NCI-H510A (cell line): Measurements from ENCODE around the gene FRMD3.
A peak's percentile ranks its signal among the peaks of the same experiment; 100 is the strongest.

Source experiments
- DNase-seq: peaks from one replicate; lab custom pipeline; 2025; lab: John Stamatoyannopoulos, UW

Gene FRMD3

DNA sequence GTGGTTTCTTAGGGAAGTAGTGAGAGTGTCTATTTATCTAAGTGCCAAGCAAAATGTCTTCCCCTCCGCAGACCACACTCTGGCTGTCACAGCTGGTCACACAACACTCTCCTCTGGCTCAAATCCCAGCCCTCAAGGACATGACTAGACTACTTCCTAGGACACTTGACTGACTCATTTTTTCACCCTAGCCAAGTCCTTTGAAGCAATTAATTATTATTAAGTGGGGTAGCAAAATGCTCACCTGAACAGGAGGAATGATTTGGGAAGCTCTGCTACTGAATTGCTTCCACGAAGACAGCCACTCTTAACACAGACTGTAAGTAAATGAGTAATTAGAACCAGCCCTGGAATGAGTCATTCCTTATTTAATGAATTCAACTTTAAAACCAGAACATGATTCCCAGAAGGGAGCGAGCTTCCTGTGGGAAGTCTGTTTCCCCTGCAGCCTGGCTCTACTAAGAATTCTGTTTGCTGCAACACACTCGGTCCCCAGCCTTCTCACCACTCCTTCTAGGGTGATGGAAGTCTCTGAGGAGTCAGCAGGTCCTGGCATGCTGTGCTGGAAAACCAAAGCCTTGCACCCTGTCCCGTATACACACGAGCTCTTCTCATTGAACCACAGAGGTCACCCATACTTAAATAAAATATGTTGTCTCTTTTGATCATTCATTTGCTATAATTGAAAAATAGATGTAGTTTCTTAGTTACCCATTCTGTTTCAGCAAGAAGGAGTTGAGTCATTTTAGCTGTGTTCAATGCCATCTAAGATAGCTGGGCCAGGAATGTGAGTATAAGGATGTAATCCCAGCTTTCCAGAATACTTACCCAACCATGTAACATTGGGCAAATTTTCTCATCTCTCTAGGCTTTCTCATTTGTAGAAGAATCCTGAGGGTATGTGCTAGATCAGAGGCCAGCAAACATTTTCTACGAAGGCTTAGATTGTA lies 256.6 kb downstream of the FRMD3 start:
- DNase-seq, result no peak

- no peak for DNase-seq
Observed at GRCh38 chr9:83280790-83281189, 257.4 kb downstream of the FRMD3 start.

DNA sequence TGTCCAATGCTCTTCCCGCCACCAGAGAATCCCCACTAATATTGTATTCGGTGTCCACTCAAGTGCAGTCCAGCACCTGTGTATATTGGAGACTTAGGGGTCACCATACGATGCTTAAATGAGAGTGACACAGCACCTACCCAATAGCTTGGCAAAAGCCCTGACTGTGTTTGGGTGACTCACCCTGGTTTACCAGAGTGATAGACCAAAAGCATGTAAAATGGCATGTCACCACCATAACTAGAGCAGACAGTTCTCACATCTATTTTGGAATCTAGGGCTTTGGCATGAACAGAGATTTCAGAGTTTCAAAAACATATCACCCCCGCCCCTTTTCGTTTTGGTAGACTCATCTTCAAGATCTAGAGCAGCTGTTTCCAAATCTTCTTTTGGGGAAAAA lies 257.9 kb downstream of the FRMD3 start:
- DNase-seq, result no peak

DNA sequence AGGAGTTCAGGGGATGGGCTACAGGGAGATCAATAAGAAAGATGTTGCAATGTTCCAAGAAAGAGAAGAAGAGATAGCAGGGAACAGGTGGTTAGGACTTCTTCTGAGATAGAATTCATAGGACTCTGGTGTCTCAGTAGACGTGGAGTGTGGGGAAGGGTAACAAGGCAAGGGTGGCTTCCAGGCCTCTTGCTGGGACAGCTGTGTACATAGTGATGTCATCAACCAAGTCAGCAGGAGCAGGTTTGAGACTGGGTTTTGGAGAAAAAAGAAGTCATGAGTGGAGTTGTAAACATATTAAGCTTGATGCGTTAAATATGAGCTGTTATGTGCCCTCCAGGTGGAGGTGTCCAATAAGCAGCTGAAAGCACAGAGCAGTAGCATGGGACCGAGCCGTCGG lies 263.4 kb downstream of the FRMD3 start:
- DNase-seq, result peak; percentile 20

DNA sequence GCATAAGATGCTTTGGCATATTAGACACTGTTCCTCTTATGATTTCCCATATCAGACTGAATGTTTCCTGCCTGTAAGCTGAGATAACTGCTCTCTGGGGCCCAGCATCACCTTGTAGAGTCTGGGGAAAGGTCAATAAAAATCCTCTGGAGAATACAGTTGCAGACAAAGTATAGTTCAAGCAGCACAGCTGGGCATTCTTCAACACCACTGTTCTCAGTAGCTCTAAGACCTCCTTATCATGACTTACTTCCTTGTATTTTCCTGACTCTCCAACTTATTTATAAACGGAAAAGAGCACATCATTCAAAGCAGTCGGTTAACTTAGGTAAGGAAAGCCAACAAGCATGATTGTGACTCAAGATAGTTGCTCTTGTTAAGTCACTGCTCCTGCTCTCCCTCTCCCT lies 266.5 kb downstream of the FRMD3 start:
- DNase-seq, result no peak

DNA sequence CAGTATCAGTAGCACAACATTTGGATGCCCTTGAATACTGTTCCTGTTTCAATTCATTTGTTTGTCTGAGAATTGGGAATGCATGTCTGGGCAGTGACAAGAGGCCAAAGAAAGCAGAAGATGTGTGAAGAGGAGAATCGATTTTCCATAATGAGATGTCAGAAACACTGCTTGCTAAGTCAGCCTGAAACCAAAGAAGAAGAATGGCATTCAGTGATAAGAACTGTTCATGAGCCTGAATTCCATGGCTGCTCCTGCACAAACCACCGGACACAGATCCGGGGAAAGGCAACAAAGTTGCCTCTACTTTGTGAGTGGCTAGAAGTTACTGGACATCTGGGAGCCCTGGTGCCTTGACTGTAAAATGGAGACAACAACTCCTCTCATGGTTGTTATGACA lies 268.1 kb downstream of the FRMD3 start:
- no peak for DNase-seq

- no peak for DNase-seq
Observed at GRCh38 chr9:83267741-83268140, 270.5 kb downstream of the FRMD3 start.

DNA sequence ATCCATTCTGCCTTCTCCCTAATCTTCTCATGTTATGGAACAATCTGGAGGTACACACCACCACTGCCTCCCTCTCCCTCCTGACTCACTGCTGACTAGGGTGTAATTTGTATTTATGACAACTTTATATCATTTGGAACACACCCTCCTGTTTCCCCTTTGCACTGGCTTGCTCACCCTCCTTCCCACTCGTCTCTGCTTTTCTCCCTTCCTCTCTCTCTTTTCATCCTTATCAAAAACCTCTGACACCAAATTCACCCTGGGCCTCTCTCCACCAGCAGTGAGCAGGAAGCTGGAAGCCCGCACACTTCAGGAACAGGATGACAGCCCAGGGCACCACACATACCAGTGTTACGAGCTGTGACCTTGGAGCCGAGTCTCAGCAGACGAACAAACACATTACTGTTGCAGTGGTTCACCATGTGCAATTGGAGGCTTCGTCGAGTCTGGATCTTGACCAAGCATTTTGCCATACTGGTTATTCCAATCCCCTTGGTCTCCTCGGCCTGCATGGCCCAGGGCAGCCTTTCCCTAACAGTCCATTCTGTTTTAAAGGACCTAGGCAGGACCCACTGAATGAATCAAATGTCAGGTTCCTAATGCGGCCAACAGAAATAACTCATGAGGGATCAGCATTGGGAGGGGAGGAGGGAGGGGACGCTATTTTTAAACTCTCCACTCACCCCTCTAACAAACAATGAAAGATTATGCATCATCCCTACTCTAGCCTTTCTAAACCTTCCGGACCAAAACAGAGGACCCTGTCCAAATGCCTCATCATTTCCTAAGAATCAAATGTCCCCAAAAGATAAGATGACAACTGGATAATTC lies 271.3 kb downstream of the FRMD3 start:
- no peak for DNase-seq

- DNase-seq, result no peak
Observed at GRCh38 chr9:83266331-83266665, 271.9 kb downstream of the FRMD3 start.

DNA sequence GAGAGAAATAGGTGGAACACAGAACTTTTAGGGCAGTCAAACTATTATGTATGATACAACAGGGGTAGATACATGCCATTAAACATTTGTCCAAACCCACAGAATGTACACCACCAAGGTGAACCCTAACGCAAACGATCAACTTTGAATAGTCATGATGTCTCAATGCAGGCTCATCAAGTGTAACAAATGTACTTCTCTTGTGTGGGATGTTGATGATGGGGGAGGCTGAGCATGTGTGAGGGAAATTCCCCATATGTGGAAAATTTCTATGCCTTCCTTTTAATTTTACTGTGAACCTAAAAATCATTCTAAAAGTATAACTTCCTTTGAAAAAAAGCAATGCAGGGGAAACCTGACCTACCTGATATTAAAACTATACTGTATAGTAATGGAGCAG lies 273.9 kb downstream of the FRMD3 start:
- DNase-seq, result no peak

- DNase-seq, result no peak
Observed at GRCh38 chr9:83259558-83259957, 278.6 kb downstream of the FRMD3 start.

DNA sequence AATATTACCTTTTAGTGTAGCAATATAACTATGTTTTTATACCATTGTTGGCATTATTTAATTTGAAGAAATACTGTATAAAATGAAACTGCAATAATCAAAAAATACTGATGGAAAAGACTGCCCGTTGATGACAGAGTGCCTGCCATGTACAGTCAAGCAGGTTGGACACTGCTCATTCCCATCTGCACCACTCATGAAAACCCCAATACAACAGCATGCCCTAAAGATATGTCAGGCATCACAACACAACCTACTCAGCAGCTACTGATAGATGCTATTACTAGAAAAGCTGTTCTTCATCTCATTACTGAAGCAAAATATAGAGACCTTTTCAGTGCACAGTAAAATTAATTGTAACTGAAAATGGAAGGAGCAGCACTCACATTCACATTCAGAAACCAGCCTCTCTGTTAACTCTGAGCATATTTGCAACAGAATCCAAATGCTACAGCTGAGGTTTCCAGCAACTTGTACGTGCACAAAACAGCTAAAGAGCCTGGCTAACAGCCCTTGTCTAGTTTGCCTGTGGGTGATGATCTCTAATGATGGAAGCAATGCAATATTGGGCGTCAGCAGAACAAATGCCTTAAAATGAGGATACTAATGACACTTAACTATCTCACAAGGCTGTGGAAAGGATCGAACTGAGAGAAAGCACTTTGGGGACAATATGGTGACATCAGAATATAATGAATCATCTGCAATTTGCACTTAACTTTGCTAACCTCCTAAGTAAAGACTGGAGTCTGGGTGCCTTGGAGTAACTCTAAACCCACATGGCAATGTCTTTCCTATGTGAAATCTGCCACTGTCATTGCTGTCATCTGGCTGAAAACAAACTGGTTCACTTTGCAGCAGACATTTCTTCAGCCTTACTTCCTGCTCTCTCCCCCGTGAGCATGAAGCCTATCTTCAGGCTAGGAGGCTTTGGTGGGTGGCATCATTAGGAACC lies 280.0 kb downstream of the FRMD3 start:
- DNase-seq, result no peak

DNA sequence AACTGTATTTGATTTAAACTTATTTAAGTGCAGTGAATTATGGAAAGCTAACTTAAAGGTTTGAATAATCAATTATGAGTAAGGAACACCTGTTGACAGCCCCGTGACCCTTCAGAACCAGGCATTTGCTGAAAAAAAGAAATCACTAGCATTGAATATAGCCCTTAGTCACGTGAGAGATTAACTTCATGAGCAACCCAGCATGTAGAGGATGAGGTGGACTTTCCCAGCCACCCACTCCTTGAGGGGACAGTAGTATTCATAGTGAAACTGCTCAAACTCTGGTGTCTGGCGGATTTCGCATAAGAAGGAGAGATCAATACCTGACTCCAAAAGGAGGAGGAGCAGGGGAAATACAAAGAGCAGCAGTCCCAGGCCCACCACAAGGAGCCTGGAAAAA lies 290.5 kb downstream of the FRMD3 start:
- DNase-seq, result no peak

GRCh38 chr9:83245979-83246659 lies 292.1 kb downstream of the FRMD3 start:
- no peak for DNase-seq

DNA sequence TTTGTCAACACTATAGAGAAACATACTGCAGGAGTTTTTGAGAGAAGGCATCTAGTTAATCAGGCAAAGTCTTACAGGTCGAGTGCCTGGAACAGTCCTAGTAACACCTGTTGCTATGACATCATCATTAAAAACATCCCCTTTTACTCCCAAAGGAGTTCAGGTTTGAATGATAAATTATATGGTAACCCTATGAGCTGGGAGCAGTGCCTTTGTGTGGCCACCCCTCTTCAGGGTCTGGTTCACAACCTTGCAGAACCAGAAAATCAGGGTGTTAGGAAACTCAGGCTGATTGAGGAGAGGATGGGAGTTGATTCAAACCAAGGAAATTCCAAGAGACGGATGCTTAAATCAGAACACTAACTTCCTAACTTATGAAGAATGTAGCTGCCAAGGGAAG lies 296.1 kb downstream of the FRMD3 start:
- DNase-seq, result no peak

DNA sequence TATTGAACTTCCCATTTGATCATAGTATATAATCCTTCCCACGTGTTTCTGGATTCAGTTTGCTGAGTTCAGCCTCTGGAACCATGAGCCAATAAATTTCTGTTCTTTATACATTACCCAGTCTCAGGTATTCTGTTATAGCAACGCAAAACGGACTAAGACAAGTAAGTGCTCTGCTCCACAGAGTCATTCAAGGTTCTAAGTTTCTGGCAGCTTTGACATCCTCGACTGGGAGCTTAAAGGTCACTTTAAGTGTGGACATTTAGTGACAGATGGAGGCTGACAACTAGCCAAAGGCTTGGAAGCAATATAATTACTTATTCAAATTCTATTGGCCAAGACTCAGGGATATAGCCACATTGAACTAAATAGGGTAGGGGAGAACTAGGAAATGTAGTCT lies 297.5 kb downstream of the FRMD3 start:
- DNase-seq, result no peak

DNA sequence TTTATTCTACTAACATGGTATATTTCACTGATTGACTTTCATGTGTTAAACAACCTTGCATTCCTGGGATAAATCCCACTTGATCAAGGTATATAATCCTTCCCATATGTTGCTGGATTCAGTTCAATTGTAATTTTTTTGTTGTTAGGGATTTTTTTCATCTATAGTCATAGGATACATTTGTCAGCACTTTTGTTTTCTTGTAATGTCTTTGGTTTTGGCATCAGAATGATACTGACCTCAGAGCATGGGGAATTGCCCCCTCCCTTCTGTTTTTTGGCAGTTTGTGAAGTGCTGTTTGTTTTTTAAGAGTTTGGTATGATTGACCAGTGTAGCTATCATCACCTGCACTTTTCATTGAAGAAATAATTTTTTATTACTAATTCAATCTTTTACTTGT lies 298.5 kb downstream of the FRMD3 start:
- DNase-seq, result no peak

DNA sequence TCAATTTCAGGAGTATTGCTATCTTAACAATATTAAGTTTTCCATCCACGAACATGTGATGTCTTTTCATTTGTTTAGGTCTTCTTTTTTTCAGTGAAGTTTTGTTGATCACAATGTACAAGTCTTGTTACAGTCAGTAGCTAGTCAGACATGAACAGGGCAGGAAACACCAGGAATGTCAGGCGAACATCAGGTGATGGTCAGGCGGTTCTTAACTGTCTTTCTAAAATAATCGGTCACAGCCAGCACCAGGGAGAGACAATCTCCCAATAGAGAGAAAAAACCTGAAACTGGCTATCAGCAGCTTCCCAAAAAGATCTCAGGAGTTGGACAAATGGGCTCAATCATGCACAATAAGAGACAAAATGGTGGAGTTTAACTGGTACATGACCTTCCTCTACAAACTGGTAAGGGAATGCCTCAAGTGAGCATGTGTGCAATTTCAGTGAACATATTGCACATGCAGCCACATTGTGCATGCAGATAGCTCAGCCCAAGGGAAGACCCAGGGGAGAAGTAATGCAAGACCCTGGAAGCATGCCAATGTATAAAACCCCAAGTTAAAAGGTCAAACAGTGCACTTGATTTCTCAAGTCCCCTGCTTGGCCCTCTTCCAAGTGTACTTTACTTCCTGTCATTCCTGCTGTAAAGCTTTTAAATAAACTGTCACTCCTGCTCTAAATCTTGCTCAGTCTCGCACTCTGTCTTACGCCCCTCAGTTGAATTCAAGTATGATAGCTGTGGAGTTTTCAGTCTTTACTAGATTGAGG lies 299.1 kb downstream of the FRMD3 start:
- peak; percentile 39 for DNase-seq

- no peak for DNase-seq
Observed at GRCh38 chr9:83236029-83236696, 302.0 kb downstream of the FRMD3 start.

DNA sequence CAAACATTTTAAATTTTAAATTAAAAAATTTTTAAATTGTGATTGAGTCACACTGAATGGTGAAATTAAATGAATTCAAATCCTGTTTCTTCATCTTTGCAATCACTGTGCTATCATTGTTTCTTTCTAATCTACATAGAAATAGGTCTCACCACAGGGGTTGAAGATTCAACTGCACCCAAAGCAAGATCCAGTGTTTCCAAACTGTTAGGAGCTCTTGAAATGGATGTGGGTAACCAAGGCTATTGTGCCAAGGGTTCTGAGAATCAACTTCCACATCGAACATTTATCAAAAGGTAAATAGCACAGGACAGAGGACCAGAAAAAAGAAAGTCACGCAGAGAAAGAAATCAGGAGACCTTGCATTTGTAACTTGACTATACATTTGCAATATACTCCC lies 302.7 kb downstream of the FRMD3 start:
- no peak for DNase-seq
